ENCODE data around the gene PPP1R9A.

The PPP1R9A gene

GRCh38 chr7:95324431-95324830 is 417.0 kb downstream of the PPP1R9A start, which contains the start of gene PON1:
PON1 (minus strand) TSS chr7:95324532; CDS start chr7:95324475, 57 bp downstream.
- DNase-seq, result no peak

- no peak for DNase-seq
Observed at GRCh38 chr7:95327356-95327755, 420.0 kb downstream of the PPP1R9A start.

GRCh38 chr7:95330204-95330960 is 423.0 kb downstream of the PPP1R9A start:
- DNase-seq, result peak; percentile 66

GRCh38 chr7:95330961-95331337 is 423.6 kb downstream of the PPP1R9A start:
- DNase-seq, result peak; percentile 20

- peak; percentile 67 for DNase-seq
Observed at GRCh38 chr7:95334447-95334846, 427.1 kb downstream of the PPP1R9A start.

GRCh38 chr7:95335093-95335492 is 427.7 kb downstream of the PPP1R9A start:
- peak; percentile 98 for DNase-seq

- no peak for DNase-seq
Observed at GRCh38 chr7:95338832-95339231, 431.4 kb downstream of the PPP1R9A start.

GRCh38 chr7:95340491-95340890 is 433.1 kb downstream of the PPP1R9A start:
- no peak for DNase-seq

- DNase-seq, result no peak
Observed at GRCh38 chr7:95342029-95342428, 434.6 kb downstream of the PPP1R9A start.

- DNase-seq, result no peak
Observed at GRCh38 chr7:95342642-95343307, 435.4 kb downstream of the PPP1R9A start.

Data from fibroblast of upper back skin (primary cell).